GM12878 (cell line): ENCODE measurements around the gene PRR9. TPM values are rescaled to one million over a fixed set of nuclear protein-coding genes. Genes with fewer than 3 reads are reported as not detected.

ENCODE experiments used
- ATAC-seq: fragments of 200-7000 bp; cut with Tn5 transposase; 3 replicates; pipeline ENCODE4 v1.9.1; 2020; ENCODE audit warnings: mild to moderate bottlenecking, moderate library complexity
- BruUV-seq: library from RNA; stranded (reverse); fragments of 400-500 nt; replicated peaks from 2 replicates; lab custom pipeline; 2021; lab: Mats Ljungman, UMichigan
- CTCF ChIA-PET: fragments of 300-600 bp; sonication (Branson Sonifier 250); formaldehyde crosslinking; extraction: SDS; loops from one replicate; lab custom pipeline; 2021; ENCODE audit warnings: inconsistent platforms; lab: Yijun Ruan, JAX
- POLR2A ChIA-PET: fragments of 350-600 bp; formaldehyde crosslinking; extraction: SDS; loops from one replicate; lab custom pipeline; 2021; ENCODE audit warnings: inconsistent platforms; lab: Charles Lee
- RAD21 ChIA-PET: fragments of 300-600 bp; sonication (Branson Sonifier 250); formaldehyde crosslinking; loops from one replicate; lab custom pipeline; 2023; ENCODE audit warnings: antibody characterized with exemption; ENCODE audit not compliant: unreplicated experiment; lab: Charles Lee
- SMC1A ChIA-PET: fragments of 300-600 bp; sonication (Branson Sonifier 250); formaldehyde crosslinking; loops from one replicate; lab custom pipeline; 2023; ENCODE audit not compliant: unreplicated experiment, uncharacterized antibody; lab: Charles Lee
- DNase-seq: peaks from one replicate; pipeline ENCODE4 v3.0.0-alpha.2; 2011; ENCODE audit warnings: low read depth, low spot score
- FAIRE-seq: peaks from 3 replicates; lab custom pipeline; 2011; peaks lifted over from hg19 to GRCh38; lab: Jason Lieb, UNC
- H2AFZ ChIP-seq: 2 replicates; pipeline ENCODE4 v1.6.0; 2011; ENCODE audit warnings: low read depth, low read length, control low read depth; ENCODE audit not compliant: control insufficient read depth
- H3K27ac ChIP-seq: 2 replicates; pipeline ENCODE4 v1.5.1; 2011; ENCODE audit warnings: control low read depth; ENCODE audit not compliant: control insufficient read depth, insufficient read depth
- H3K27me3 ChIP-seq, 2 experiments: replicated peaks in 1 of 2; 2 replicates each; pipeline versions ENCODE4 v1.6.0 to v1.6.1; 2011; ENCODE audit warnings: low read length in 1 of 2; ENCODE audit not compliant: control insufficient read depth in 2 of 2, insufficient read depth in 2 of 2
- H3K36me3 ChIP-seq, 2 experiments: 2 replicates each; pipeline ENCODE4 v1.5.1; 2011; ENCODE audit warnings: low read length in 1 of 2; ENCODE audit not compliant: control insufficient read depth in 2 of 2, insufficient read depth in 2 of 2
- H3K4me1 ChIP-seq: 2 replicates; pipeline ENCODE4 v1.6.1; 2011; ENCODE audit warnings: mild to moderate bottlenecking, low read length, moderate library complexity, mixed read lengths; ENCODE audit not compliant: control insufficient read depth, insufficient read depth
- H3K4me2 ChIP-seq: 2 replicates; pipeline ENCODE4 v1.6.0; 2011; ENCODE audit warnings: control low read depth; ENCODE audit not compliant: control insufficient read depth, insufficient read depth
- H3K4me3 ChIP-seq: fragments of 200-600 bp; sonication (generic); 2 replicates; pipeline ENCODE4 v1.5.1; 2016
- H3K79me2 ChIP-seq: 2 replicates; pipeline ENCODE4 v1.6.0; 2011; ENCODE audit warnings: low read length; ENCODE audit not compliant: control insufficient read depth, insufficient read depth
- H3K9ac ChIP-seq: 2 replicates; pipeline ENCODE4 v1.8.0; 2011; ENCODE audit warnings: low read length, control low read depth, mixed read lengths; ENCODE audit not compliant: control insufficient read depth, insufficient read depth
- H3K9me3 ChIP-seq: replicated peaks from 3 replicates; pipeline ENCODE4 v1.5.1; 2011; ENCODE audit warnings: mild to moderate bottlenecking, low read length; ENCODE audit not compliant: control insufficient read depth, insufficient read depth
- H4K20me1 ChIP-seq: 2 replicates; pipeline ENCODE4 v1.6.0; 2011; ENCODE audit not compliant: control insufficient read depth, insufficient read depth
- CBFB ChIP-seq: IDR thresholded peaks from 2 replicates; pipeline ENCODE4 v1.6.1; 2016; ENCODE audit warnings: antibody characterized with exemption, low read depth
- HDAC6 ChIP-seq: fragments of 200-600 bp; sonication (generic); IDR thresholded peaks from one replicate; pipeline ENCODE4 v1.8.0; 2017; ENCODE audit warnings: antibody characterized with exemption; ENCODE audit not compliant: unreplicated experiment
- HDGF ChIP-seq: fragments of 450-650 bp; IDR thresholded peaks from 2 replicates; pipeline ENCODE4 v1.6.1; 2016; ENCODE audit warnings: antibody characterized with exemption
- MYB ChIP-seq: fragments of 150-350 bp; IDR thresholded peaks from 2 replicates; pipeline ENCODE4 v1.6.1; 2014; ENCODE audit warnings: mild to moderate bottlenecking, low read depth, low read length, borderline replicate concordance
- PBX3 ChIP-seq: IDR thresholded peaks from 2 replicates; pipeline ENCODE4 v1.6.1; 2011; ENCODE audit warnings: mild to moderate bottlenecking, low read depth, low read length, moderate library complexity; ENCODE audit not compliant: insufficient replicate concordance
- RELA ChIP-seq: fragments of 450-650 bp; IDR thresholded peaks from 2 replicates; pipeline ENCODE4 v1.8.0; 2014; ENCODE audit warnings: borderline replicate concordance; ENCODE audit not compliant: partially characterized antibody
- ZNF687 ChIP-seq: fragments of 450-650 bp; IDR thresholded peaks from 2 replicates; pipeline ENCODE4 v1.6.1; 2017; ENCODE audit warnings: mild to moderate bottlenecking, moderate library complexity
- WGBS: methylation state at CpG from one replicate; pipeline ENCODE4 v1.1.6; 2016; ENCODE audit warnings: low lambda C conversion rate; ENCODE audit not compliant: insufficient replicate concordance, insufficient coverage; ENCODE audit errors: missing lambda C conversion rate; 5-methylcytosine and 5-hydroxymethylcytosine counted together
- in situ Hi-C: fragments of 300-500 bp; cut with MboI; formaldehyde crosslinking; loops from 9 replicates; pipeline ENCODE4 v1.14.3; 2018; ENCODE audit warnings: mixed read lengths
- intact Hi-C: fragments of 100-400 bp; cut with micrococcal nuclease; formaldehyde crosslinking; loops from one replicate; pipeline ENCODE4 v1.14.2; 2022; ENCODE audit not compliant: unreplicated experiment
- polyA plus RNA-seq, 11 experiments: library from polyadenylated mRNA; depleted of rRNA in 4 of 11; unstranded in 6 of 11; stranded (reverse) in 5 of 11; fragments of >200 nt; fragmentation: Nextera tagmentation in 4 of 11; fragmentation: Illumina TruSeq in 1 of 11; extraction: Ambion mirVana in 4 of 11; extraction: Trizol in 1 of 11; gene quantifications; 1 replicate in 1 of 11; 2 replicates in 10 of 11; pipeline versions ENCODE4 v1.2.1 to v1.2.3, GENCODE V29; 2011 to 2016; ENCODE audit warnings: inconsistent platforms in 2 of 11, missing spikeins in 2 of 11, low read depth in 1 of 11
- total RNA-seq, 4 experiments: library from RNA; depleted of rRNA in 3 of 4; stranded (reverse); fragments of >200 nt in 3 of 4; fragmentation: Illumina TruSeq in 1 of 4; extraction: Trizol in 1 of 4; gene quantifications; 2 replicates each; pipeline versions ENCODE4 v1.2.1 to v1.2.3, GENCODE V29; 2013 to 2021
- TF ChIP-seq, protein P1 (sequence below), 3 experiments: IDR thresholded peaks in 2 of 3; conservative IDR thresholded peaks in 1 of 3; 2 replicates each; pipeline ENCODE4 v1.5.1; 2011; ENCODE audit warnings: low read depth in 3 of 3, low read length in 3 of 3, mild to moderate bottlenecking in 3 of 3, control low read depth in 2 of 3, moderate library complexity in 2 of 3, inconsistent platforms in 1 of 3, mixed read lengths in 1 of 3; ENCODE audit not compliant: control insufficient read depth in 2 of 3, insufficient read depth in 1 of 3; ENCODE audit errors: extremely low read depth in 1 of 3
- TF ChIP-seq, protein P2 (sequence below): IDR thresholded peaks from 2 replicates; pipeline ENCODE4 v1.6.1; 2011; ENCODE audit warnings: borderline replicate concordance, low read depth, mild to moderate bottlenecking, moderate library complexity, mixed read lengths, low read length; ENCODE audit not compliant: insufficient read depth; ENCODE audit errors: extremely low read length
- TF ChIP-seq, protein P3 (sequence below): fragments of 450-650 bp; IDR thresholded peaks from 2 replicates; pipeline ENCODE4 v1.6.1; 2017; ENCODE audit warnings: mild to moderate bottlenecking, moderate library complexity

Gene PRR9
- total and polyA plus RNA-seq, 10 of the 15 experiments (the other 5 are each of a cell fraction or from before 2014, with no cell fraction given): not detected

DNA sequence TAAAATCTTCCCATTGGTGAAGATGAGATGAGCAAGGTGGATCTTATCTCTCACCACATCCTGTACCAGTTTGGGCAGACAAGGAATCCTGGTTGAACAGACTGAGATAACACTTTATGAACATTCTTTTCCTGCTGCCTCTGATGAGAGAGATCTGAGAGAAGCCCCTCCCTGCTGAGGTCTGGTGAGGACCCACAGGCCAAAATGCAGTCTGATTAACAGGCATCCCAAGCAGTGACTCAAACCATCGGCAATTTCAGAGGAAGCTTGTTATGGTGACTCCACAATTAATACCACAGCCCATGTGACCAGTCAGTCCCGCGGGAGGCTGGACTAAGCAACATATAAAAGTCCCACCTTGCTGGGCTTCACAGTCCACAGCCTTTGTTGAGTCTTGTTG lies at the start of gene PRR9 (continued):
- TF ChIP-seq, protein P1, sequence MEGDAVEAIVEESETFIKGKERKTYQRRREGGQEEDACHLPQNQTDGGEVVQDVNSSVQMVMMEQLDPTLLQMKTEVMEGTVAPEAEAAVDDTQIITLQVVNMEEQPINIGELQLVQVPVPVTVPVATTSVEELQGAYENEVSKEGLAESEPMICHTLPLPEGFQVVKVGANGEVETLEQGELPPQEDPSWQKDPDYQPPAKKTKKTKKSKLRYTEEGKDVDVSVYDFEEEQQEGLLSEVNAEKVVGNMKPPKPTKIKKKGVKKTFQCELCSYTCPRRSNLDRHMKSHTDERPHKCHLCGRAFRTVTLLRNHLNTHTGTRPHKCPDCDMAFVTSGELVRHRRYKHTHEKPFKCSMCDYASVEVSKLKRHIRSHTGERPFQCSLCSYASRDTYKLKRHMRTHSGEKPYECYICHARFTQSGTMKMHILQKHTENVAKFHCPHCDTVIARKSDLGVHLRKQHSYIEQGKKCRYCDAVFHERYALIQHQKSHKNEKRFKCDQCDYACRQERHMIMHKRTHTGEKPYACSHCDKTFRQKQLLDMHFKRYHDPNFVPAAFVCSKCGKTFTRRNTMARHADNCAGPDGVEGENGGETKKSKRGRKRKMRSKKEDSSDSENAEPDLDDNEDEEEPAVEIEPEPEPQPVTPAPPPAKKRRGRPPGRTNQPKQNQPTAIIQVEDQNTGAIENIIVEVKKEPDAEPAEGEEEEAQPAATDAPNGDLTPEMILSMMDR (IDR thresholded peaks at IDR 0.05 in 2 of 3, conservative IDR thresholded peaks at IDR 0.05 in 1 of 3; ENCODE audit: control insufficient read depth in 2 of 3, extremely low read depth in 1 of 3, insufficient read depth in 1 of 3, low read depth in 3 of 3, low read length in 3 of 3): no peak
- no peak for TF ChIP-seq ZNF687
- TF ChIP-seq RELA: no peak
- TF ChIP-seq, protein P2, sequence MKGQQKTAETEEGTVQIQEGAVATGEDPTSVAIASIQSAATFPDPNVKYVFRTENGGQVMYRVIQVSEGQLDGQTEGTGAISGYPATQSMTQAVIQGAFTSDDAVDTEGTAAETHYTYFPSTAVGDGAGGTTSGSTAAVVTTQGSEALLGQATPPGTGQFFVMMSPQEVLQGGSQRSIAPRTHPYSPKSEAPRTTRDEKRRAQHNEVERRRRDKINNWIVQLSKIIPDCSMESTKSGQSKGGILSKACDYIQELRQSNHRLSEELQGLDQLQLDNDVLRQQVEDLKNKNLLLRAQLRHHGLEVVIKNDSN: no peak
- TF ChIP-seq, all 136 proteins: peak for 0

DNA sequence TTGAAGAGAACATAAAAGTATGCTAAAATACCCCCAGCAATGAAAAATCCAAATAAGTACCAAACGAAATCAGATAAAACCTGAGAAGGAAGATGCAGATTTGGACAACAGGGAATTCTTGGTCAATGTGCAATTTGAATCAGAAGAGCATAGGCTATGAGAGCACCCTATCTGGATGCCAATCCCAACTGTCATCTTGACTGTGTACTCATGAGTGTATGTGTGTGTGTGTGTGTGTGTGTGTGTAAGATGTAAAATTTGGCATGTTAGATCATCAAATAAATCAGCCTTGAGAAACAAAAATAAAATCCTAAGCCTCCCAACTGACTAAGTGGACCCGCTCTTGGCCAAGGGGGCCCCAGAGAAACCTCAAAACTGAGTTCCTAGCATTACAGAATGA lies 48.7 kb upstream of the PRR9 start:
- H3K27ac ChIP-seq: no peak overlapping the region
- no peak for DNase-seq
- no peak for FAIRE-seq
- H4K20me1 ChIP-seq: no peaks in the 10 kb centered on the region
- no peak overlapping the region for H3K4me3 ChIP-seq
- ChIA-PET RAD21 (no interaction called here), POLR2A (no interaction called here), SMC1A (no interaction called here), CTCF (no interaction called here)
- H2AFZ ChIP-seq: no peak overlapping the region
- H3K36me3 ChIP-seq: no peaks in the 10 kb centered on the region
- no peaks in the 10 kb centered on the region for H3K79me2 ChIP-seq
- no peak overlapping the region for H3K9ac ChIP-seq
- intact Hi-C loops: no loop called here
- no TSS peak for BruUV-seq
- no peaks in the 10 kb centered on the region; a peak in 2 of 4 replicates for H3K27me3 ChIP-seq
- WGBS: 10% methylated on average over 2 of the region's 2 CpGs
- no peaks in the 10 kb centered on the region for H3K9me3 ChIP-seq
- in situ Hi-C loops: no loop called here
- ATAC-seq: no peak
- H3K4me2 ChIP-seq: no peak overlapping the region
- no peaks in the 10 kb centered on the region for H3K4me1 ChIP-seq
- TF ChIP-seq PBX3 (no peak), HDGF (no peak), MYB (no peak), HDAC6 (no peak), CBFB (no peak)
- TF ChIP-seq, protein P3, sequence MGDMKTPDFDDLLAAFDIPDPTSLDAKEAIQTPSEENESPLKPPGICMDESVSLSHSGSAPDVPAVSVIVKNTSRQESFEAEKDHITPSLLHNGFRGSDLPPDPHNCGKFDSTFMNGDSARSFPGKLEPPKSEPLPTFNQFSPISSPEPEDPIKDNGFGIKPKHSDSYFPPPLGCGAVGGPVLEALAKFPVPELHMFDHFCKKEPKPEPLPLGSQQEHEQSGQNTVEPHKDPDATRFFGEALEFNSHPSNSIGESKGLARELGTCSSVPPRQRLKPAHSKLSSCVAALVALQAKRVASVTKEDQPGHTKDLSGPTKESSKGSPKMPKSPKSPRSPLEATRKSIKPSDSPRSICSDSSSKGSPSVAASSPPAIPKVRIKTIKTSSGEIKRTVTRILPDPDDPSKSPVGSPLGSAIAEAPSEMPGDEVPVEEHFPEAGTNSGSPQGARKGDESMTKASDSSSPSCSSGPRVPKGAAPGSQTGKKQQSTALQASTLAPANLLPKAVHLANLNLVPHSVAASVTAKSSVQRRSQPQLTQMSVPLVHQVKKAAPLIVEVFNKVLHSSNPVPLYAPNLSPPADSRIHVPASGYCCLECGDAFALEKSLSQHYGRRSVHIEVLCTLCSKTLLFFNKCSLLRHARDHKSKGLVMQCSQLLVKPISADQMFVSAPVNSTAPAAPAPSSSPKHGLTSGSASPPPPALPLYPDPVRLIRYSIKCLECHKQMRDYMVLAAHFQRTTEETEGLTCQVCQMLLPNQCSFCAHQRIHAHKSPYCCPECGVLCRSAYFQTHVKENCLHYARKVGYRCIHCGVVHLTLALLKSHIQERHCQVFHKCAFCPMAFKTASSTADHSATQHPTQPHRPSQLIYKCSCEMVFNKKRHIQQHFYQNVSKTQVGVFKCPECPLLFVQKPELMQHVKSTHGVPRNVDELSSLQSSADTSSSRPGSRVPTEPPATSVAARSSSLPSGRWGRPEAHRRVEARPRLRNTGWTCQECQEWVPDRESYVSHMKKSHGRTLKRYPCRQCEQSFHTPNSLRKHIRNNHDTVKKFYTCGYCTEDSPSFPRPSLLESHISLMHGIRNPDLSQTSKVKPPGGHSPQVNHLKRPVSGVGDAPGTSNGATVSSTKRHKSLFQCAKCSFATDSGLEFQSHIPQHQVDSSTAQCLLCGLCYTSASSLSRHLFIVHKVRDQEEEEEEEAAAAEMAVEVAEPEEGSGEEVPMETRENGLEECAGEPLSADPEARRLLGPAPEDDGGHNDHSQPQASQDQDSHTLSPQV: no peak
